GM23338 (cell line): ENCODE measurements around the gene PLEKHA7. TPM values are rescaled to one million over a fixed set of nuclear protein-coding genes. Genes with fewer than 3 reads are reported as not detected.

ENCODE experiments used
- ATAC-seq: fragments of 200-7000 bp; cut with Tn5 transposase; 3 replicates; pipeline ENCODE4 v1.9.1; 2020
- DNase-seq: peaks from one replicate; pipeline ENCODE4 v3.0.0-alpha.2; 2015; ENCODE audit warnings: low spot score
- H2AFZ ChIP-seq: fragments of 200-600 bp; sonication (generic); 2 replicates; pipeline ENCODE4 v1.8.0; 2016; ENCODE audit warnings: antibody characterized with exemption, mild to moderate bottlenecking, moderate library complexity
- H3F3A ChIP-seq: fragments of 200-600 bp; sonication (generic); replicated peaks from 2 replicates; pipeline ENCODE4 v1.8.0; 2017; ENCODE audit warnings: antibody characterized with exemption, mixed run types, low read depth
- H3K27ac ChIP-seq: fragments of 200-600 bp; sonication (generic); 2 replicates; pipeline ENCODE4 v1.6.1; 2016; ENCODE audit warnings: low read depth
- H3K27me3 ChIP-seq: fragments of 200-600 bp; sonication (generic); 2 replicates; pipeline ENCODE4 v1.8.0; 2016; ENCODE audit warnings: mild to moderate bottlenecking, mixed run types, moderate library complexity; ENCODE audit not compliant: insufficient read depth
- H3K36me3 ChIP-seq: fragments of 200-600 bp; sonication (generic); 2 replicates; pipeline ENCODE4 v1.8.0; 2016; ENCODE audit warnings: mild to moderate bottlenecking; ENCODE audit not compliant: insufficient read depth
- H3K4me1 ChIP-seq: fragments of 200-600 bp; sonication (generic); 2 replicates; pipeline ENCODE4 v1.8.0; 2016; ENCODE audit warnings: mild to moderate bottlenecking, moderate library complexity; ENCODE audit not compliant: insufficient read depth
- H3K4me2 ChIP-seq: fragments of 200-600 bp; sonication (generic); 2 replicates; pipeline ENCODE4 v1.7.1; 2017; ENCODE audit warnings: mixed run types
- H3K4me3 ChIP-seq: fragments of 200-600 bp; sonication (generic); 2 replicates; pipeline ENCODE4 v1.6.1; 2016; ENCODE audit warnings: mixed run types
- H3K79me2 ChIP-seq: fragments of 200-600 bp; sonication (generic); replicated peaks from 2 replicates; pipeline ENCODE4 v1.8.0; 2017; ENCODE audit warnings: mild to moderate bottlenecking; ENCODE audit not compliant: insufficient read depth
- H3K9me2 ChIP-seq: fragments of 200-600 bp; sonication (generic); 2 replicates; pipeline ENCODE4 v1.8.0; 2017; ENCODE audit not compliant: insufficient read depth
- H4K20me1 ChIP-seq: fragments of 200-600 bp; sonication (generic); replicated peaks from 2 replicates; pipeline ENCODE4 v1.8.0; 2017; ENCODE audit warnings: mild to moderate bottlenecking; ENCODE audit not compliant: insufficient read depth
- H3K27ac Mint-ChIP-seq: 2 replicates; pipeline ENCODE4 v1.8.0; 2020; ENCODE audit warnings: inconsistent platforms, mild to moderate bottlenecking, moderate library complexity, mixed read lengths
- H3K27me3 Mint-ChIP-seq: 3 replicates; pipeline ENCODE4 v1.8.0; 2022; ENCODE audit warnings: low read depth, mild to moderate bottlenecking, moderate library complexity, mixed read lengths, inconsistent platforms; ENCODE audit not compliant: insufficient read depth, poor library complexity
- H3K36me3 Mint-ChIP-seq: 3 replicates; pipeline ENCODE4 v1.8.0; 2021; ENCODE audit warnings: low read depth, mild to moderate bottlenecking, inconsistent platforms, moderate library complexity, mixed read lengths
- H3K4me1 Mint-ChIP-seq: 3 replicates; pipeline ENCODE4 v1.8.0; 2020; ENCODE audit warnings: mild to moderate bottlenecking, inconsistent platforms, mixed read lengths
- H3K4me3 Mint-ChIP-seq: 3 replicates; pipeline ENCODE4 v1.8.0; 2021; ENCODE audit warnings: moderate library complexity, mild to moderate bottlenecking, inconsistent platforms, mixed read lengths
- H3K9me3 Mint-ChIP-seq: 3 replicates; pipeline ENCODE4 v1.8.0; 2020; ENCODE audit warnings: moderate library complexity, mild to moderate bottlenecking, inconsistent platforms, mixed read lengths
- CREB1 ChIP-seq: fragments of 250-450 bp; sonication (Bioruptor Pico); IDR thresholded peaks from 2 replicates; pipeline ENCODE4 v1.5.0; 2020; ENCODE audit warnings: low read depth, mild to moderate bottlenecking, moderate library complexity
- EZH2 ChIP-seq: fragments of 200-600 bp; sonication (generic); IDR thresholded peaks from one replicate; pipeline ENCODE4 v1.8.0; 2017; ENCODE audit warnings: antibody characterized with exemption, mild to moderate bottlenecking, low read depth; ENCODE audit not compliant: unreplicated experiment
- EZH2phosphoT487 ChIP-seq: fragments of 200-600 bp; sonication (generic); IDR thresholded peaks from one replicate; pipeline ENCODE4 v1.8.1; 2018; ENCODE audit warnings: antibody characterized with exemption; ENCODE audit not compliant: unreplicated experiment
- JUNB ChIP-seq: IDR thresholded peaks from one replicate; pipeline ENCODE4 v1.6.1; 2016; ENCODE audit warnings: antibody characterized with exemption; ENCODE audit not compliant: unreplicated experiment
- NANOG ChIP-seq: IDR thresholded peaks from 2 replicates; pipeline ENCODE4 v1.6.1; 2016; ENCODE audit warnings: antibody characterized with exemption, borderline replicate concordance
- POLR2AphosphoS5 ChIP-seq: IDR thresholded peaks from 2 replicates; pipeline ENCODE4 v1.6.1; 2016; ENCODE audit warnings: antibody characterized with exemption, low read depth
- STAT1 ChIP-seq: IDR thresholded peaks from one replicate; pipeline ENCODE4 v1.6.1; 2016; ENCODE audit warnings: antibody characterized with exemption; ENCODE audit not compliant: unreplicated experiment
- ZNF114 ChIP-seq: fragments of 250-450 bp; sonication (Bioruptor Pico); IDR thresholded peaks from 2 replicates; pipeline ENCODE4 v1.5.0; 2020; ENCODE audit warnings: mild to moderate bottlenecking, moderate library complexity
- ZNF331 ChIP-seq: fragments of 250-450 bp; sonication (Bioruptor Pico); IDR thresholded peaks from 2 replicates; pipeline ENCODE4 v1.5.0; 2020; ENCODE audit warnings: low read depth, mild to moderate bottlenecking, moderate library complexity
- polyA plus RNA-seq: library from polyadenylated mRNA; unstranded; fragments of >200 nt; fragmentation: Nextera tagmentation; extraction: Ambion mirVana; gene quantifications from 2 replicates; pipeline ENCODE4 v1.2.1, GENCODE V29; 2016
- total RNA-seq: library from RNA; depleted of rRNA; stranded (reverse); fragments of >200 nt; shearing (Covaris generic); gene quantifications from 2 replicates; pipeline ENCODE4 v1.2.3, GENCODE V29; 2014
- TF ChIP-seq, protein P1 (sequence below): fragments of 250-450 bp; sonication (Bioruptor Pico); IDR thresholded peaks from 2 replicates; pipeline ENCODE4 v1.5.0; 2020; ENCODE audit warnings: mild to moderate bottlenecking, moderate library complexity
- TF ChIP-seq, protein P2 (sequence below), 2 experiments: fragments of 200-600 bp in 1 of 2; sonication (generic) in 1 of 2; conservative IDR thresholded peaks; 2 replicates each; pipeline versions ENCODE4 v1.5.1 to v1.6.1; 2016 to 2017; ENCODE audit warnings: antibody characterized with exemption in 2 of 2, low read depth in 2 of 2, mild to moderate bottlenecking in 2 of 2, moderate library complexity in 1 of 2
- TF ChIP-seq, protein P3 (sequence below): IDR thresholded peaks from one replicate; pipeline ENCODE4 v1.6.1; 2018; ENCODE audit warnings: antibody characterized with exemption; ENCODE audit not compliant: unreplicated experiment
- TF ChIP-seq, protein P4 (sequence below): IDR thresholded peaks from 2 replicates; pipeline ENCODE4 v1.6.1; 2016; ENCODE audit warnings: antibody characterized with exemption

PLEKHA7 gene
- total and polyA plus RNA-seq, 2 experiments from 2014 or later: 9.7 to 15.8 TPM

DNA sequence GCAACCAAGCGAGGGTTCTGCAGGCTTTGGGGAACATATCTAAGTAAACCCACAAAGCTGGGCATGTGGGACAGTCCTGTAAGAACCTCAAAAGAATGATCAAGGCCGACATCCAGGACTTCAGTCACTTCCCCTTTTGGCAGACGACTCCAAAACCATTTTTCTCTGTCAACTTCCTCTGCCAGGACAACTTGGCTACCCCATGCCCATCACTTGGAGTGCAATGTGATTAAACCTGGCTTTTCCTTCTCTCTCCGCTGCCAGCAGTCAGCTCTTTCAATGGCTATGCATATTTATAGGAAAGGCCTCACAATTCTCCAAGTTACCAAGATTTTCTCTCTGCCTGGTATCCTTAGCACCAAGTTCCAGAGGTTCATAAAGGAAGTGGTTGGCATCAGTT, 196.9 kb downstream of the PLEKHA7 start:
- Mint-ChIP-seq H3K4me3 (no peak overlapping the region), H3K27me3 (peaks cover 12% of the 10 kb centered on the region), H3K9me3 (no peaks in the 10 kb centered on the region), H3K27ac (no peak overlapping the region), H3K4me1 (peaks cover 19% of the 10 kb centered on the region), H3K36me3 (peaks cover 14% of the 10 kb centered on the region)
- H3K4me3 ChIP-seq: no peak overlapping the region
- no peaks in the 10 kb centered on the region for H3F3A ChIP-seq
- no peak for ATAC-seq
- H3K27ac ChIP-seq: no peak overlapping the region
- H3K36me3 ChIP-seq: no peaks in the 10 kb centered on the region
- no peaks in the 10 kb centered on the region for H3K4me1 ChIP-seq
- no peaks in the 10 kb centered on the region for H3K27me3 ChIP-seq
- TF ChIP-seq, protein P1, sequence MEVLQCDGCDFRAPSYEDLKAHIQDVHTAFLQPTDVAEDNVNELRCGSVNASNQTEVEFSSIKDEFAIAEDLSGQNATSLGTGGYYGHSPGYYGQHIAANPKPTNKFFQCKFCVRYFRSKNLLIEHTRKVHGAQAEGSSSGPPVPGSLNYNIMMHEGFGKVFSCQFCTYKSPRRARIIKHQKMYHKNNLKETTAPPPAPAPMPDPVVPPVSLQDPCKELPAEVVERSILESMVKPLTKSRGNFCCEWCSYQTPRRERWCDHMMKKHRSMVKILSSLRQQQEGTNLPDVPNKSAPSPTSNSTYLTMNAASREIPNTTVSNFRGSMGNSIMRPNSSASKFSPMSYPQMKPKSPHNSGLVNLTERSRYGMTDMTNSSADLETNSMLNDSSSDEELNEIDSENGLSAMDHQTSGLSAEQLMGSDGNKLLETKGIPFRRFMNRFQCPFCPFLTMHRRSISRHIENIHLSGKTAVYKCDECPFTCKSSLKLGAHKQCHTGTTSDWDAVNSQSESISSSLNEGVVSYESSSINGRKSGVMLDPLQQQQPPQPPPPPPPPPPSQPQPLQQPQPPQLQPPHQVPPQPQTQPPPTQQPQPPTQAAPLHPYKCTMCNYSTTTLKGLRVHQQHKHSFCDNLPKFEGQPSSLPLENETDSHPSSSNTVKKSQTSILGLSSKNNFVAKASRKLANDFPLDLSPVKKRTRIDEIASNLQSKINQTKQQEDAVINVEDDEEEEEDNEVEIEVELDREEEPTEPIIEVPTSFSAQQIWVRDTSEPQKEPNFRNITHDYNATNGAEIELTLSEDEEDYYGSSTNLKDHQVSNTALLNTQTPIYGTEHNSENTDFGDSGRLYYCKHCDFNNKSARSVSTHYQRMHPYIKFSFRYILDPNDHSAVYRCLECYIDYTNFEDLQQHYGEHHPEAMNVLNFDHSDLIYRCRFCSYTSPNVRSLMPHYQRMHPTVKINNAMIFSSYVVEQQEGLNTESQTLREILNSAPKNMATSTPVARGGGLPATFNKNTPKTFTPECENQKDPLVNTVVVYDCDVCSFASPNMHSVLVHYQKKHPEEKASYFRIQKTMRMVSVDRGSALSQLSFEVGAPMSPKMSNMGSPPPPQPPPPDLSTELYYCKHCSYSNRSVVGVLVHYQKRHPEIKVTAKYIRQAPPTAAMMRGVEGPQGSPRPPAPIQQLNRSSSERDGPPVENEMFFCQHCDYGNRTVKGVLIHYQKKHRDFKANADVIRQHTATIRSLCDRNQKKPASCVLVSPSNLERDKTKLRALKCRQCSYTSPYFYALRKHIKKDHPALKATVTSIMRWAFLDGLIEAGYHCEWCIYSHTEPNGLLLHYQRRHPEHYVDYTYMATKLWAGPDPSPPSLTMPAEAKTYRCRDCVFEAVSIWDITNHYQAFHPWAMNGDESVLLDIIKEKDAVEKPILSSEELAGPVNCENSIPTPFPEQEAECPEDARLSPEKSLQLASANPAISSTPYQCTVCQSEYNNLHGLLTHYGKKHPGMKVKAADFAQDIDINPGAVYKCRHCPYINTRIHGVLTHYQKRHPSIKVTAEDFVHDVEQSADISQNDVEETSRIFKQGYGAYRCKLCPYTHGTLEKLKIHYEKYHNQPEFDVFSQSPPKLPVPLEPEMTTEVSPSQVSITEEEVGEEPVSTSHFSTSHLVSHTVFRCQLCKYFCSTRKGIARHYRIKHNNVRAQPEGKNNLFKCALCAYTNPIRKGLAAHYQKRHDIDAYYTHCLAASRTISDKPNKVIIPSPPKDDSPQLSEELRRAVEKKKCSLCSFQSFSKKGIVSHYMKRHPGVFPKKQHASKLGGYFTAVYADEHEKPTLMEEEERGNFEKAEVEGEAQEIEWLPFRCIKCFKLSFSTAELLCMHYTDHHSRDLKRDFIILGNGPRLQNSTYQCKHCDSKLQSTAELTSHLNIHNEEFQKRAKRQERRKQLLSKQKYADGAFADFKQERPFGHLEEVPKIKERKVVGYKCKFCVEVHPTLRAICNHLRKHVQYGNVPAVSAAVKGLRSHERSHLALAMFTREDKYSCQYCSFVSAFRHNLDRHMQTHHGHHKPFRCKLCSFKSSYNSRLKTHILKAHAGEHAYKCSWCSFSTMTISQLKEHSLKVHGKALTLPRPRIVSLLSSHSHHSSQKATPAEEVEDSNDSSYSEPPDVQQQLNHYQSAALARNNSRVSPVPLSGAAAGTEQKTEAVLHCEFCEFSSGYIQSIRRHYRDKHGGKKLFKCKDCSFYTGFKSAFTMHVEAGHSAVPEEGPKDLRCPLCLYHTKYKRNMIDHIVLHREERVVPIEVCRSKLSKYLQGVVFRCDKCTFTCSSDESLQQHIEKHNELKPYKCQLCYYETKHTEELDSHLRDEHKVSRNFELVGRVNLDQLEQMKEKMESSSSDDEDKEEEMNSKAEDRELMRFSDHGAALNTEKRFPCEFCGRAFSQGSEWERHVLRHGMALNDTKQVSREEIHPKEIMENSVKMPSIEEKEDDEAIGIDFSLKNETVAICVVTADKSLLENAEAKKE (CRISPR knock-in tag): no peak
- TF ChIP-seq EZH2phosphoT487 (no peak), STAT1 (no peak), EZH2 (no peak), ZNF114 (CRISPR knock-in tag) (no peak), ZNF331 (CRISPR knock-in tag) (no peak), CREB1 (no peak), NANOG (no peak), POLR2AphosphoS5 (no peak), JUNB (no peak)
- TF ChIP-seq, protein P2, sequence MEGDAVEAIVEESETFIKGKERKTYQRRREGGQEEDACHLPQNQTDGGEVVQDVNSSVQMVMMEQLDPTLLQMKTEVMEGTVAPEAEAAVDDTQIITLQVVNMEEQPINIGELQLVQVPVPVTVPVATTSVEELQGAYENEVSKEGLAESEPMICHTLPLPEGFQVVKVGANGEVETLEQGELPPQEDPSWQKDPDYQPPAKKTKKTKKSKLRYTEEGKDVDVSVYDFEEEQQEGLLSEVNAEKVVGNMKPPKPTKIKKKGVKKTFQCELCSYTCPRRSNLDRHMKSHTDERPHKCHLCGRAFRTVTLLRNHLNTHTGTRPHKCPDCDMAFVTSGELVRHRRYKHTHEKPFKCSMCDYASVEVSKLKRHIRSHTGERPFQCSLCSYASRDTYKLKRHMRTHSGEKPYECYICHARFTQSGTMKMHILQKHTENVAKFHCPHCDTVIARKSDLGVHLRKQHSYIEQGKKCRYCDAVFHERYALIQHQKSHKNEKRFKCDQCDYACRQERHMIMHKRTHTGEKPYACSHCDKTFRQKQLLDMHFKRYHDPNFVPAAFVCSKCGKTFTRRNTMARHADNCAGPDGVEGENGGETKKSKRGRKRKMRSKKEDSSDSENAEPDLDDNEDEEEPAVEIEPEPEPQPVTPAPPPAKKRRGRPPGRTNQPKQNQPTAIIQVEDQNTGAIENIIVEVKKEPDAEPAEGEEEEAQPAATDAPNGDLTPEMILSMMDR (conservative IDR thresholded peaks at IDR 0.05; ENCODE audit: low read depth in 2 of 2): no peak
- TF ChIP-seq, protein P3, sequence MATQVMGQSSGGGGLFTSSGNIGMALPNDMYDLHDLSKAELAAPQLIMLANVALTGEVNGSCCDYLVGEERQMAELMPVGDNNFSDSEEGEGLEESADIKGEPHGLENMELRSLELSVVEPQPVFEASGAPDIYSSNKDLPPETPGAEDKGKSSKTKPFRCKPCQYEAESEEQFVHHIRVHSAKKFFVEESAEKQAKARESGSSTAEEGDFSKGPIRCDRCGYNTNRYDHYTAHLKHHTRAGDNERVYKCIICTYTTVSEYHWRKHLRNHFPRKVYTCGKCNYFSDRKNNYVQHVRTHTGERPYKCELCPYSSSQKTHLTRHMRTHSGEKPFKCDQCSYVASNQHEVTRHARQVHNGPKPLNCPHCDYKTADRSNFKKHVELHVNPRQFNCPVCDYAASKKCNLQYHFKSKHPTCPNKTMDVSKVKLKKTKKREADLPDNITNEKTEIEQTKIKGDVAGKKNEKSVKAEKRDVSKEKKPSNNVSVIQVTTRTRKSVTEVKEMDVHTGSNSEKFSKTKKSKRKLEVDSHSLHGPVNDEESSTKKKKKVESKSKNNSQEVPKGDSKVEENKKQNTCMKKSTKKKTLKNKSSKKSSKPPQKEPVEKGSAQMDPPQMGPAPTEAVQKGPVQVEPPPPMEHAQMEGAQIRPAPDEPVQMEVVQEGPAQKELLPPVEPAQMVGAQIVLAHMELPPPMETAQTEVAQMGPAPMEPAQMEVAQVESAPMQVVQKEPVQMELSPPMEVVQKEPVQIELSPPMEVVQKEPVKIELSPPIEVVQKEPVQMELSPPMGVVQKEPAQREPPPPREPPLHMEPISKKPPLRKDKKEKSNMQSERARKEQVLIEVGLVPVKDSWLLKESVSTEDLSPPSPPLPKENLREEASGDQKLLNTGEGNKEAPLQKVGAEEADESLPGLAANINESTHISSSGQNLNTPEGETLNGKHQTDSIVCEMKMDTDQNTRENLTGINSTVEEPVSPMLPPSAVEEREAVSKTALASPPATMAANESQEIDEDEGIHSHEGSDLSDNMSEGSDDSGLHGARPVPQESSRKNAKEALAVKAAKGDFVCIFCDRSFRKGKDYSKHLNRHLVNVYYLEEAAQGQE: no peak
- TF ChIP-seq, protein P4, sequence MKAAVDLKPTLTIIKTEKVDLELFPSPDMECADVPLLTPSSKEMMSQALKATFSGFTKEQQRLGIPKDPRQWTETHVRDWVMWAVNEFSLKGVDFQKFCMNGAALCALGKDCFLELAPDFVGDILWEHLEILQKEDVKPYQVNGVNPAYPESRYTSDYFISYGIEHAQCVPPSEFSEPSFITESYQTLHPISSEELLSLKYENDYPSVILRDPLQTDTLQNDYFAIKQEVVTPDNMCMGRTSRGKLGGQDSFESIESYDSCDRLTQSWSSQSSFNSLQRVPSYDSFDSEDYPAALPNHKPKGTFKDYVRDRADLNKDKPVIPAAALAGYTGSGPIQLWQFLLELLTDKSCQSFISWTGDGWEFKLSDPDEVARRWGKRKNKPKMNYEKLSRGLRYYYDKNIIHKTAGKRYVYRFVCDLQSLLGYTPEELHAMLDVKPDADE: no peak
- H3K79me2 ChIP-seq: no peaks in the 10 kb centered on the region
- no peak for DNase-seq
- no peaks in the 10 kb centered on the region for H3K9me2 ChIP-seq
- H4K20me1 ChIP-seq: peaks cover 5% of the 10 kb centered on the region; the same call in 1 of the 2 replicates
- H2AFZ ChIP-seq: no peak overlapping the region
- no peak overlapping the region for H3K4me2 ChIP-seq
